ENCODE results near the gene NRK. TPM values are rescaled to one million over a fixed set of nuclear protein-coding genes. Genes with fewer than 3 reads are reported as not detected.
"Not testable (repeated sequence)": the region's sequence is repeated elsewhere in the genome, so short reads cannot be mapped to it uniquely, and the experiment has no call there.

NRK gene
- polyA plus RNA-seq, 1 donor, result 15.1 TPM

GRCh38 chrX:105876658-105877057 is 54.3 kb downstream of the NRK start:
- DNase-seq, result no peak

GRCh38 chrX:105880491-105880890 is 58.2 kb downstream of the NRK start:
- no peak for DNase-seq

GRCh38 chrX:105882581-105883275 is 60.4 kb downstream of the NRK start:
- DNase-seq, result peak; percentile 19

- DNase-seq, result no peak
Measured at GRCh38 chrX:105894721-105895120, 72.4 kb downstream of the NRK start.

GRCh38 chrX:105909576-105909975 is 87.2 kb downstream of the NRK start:
- no peak for DNase-seq

GRCh38 chrX:105910563-105911105 is 88.3 kb downstream of the NRK start:
- no peak for DNase-seq

- no peak for DNase-seq
Measured at GRCh38 chrX:105945266-105945665, 122.9 kb downstream of the NRK start.

- no peak for DNase-seq
Measured at GRCh38 chrX:105969487-105969886, 147.1 kb downstream of the NRK start.

GRCh38 chrX:105972690-105973386 is 150.5 kb downstream of the NRK start:
- no peak for DNase-seq

GRCh38 chrX:105973387-105973739 is 151.0 kb downstream of the NRK start:
- DNase-seq, result no peak

- peak; percentile 13 for DNase-seq
Measured at GRCh38 chrX:105975382-105975781, 153.0 kb downstream of the NRK start.

- no peak for DNase-seq
Measured at GRCh38 chrX:105981772-105982485, 159.6 kb downstream of the NRK start.

GRCh38 chrX:105988487-105988886 is 166.1 kb downstream of the NRK start:
- not testable (repeated sequence) for DNase-seq

GRCh38 chrX:105999294-105999693 is 177.0 kb downstream of the NRK start:
- no peak for DNase-seq

- DNase-seq, result no peak
Measured at GRCh38 chrX:106000203-106000602, 177.9 kb downstream of the NRK start.

GRCh38 chrX:106000609-106001008 is 178.3 kb downstream of the NRK start:
- not testable (repeated sequence) for DNase-seq

GRCh38 chrX:106005684-106006083 is 183.3 kb downstream of the NRK start:
- DNase-seq, result no peak

GRCh38 chrX:106007815-106008214 is 185.5 kb downstream of the NRK start:
- no peak for DNase-seq

Other genes with a start within 250 kb of the NRK start
- 0.12 TPM for gene SERPINA7, start 216.2 kb downstream of the NRK start, polyA plus RNA-seq (ENCODE audit: insufficient read length)